Choroid plexus epithelial cell (primary cell): ENCODE measurements around the gene HES4.
"Not testable (repeated sequence)": the region's sequence is repeated elsewhere in the genome, so short reads cannot be mapped to it uniquely, and the experiment has no call there.

Experiments used
- DNase-seq: peaks from one replicate; pipeline ENCODE4 v3.0.0-alpha.2; 2010; ENCODE audit warnings: low read depth
- H3K4me3 ChIP-seq: 2 replicates; pipeline ENCODE4 v1.5.1; 2011; ENCODE audit warnings: low read depth, mild to moderate bottlenecking, control low read depth, low read length, moderate library complexity
- TF ChIP-seq, protein P1 (sequence below): conservative IDR thresholded peaks from 2 replicates; pipeline ENCODE4 v1.5.1; 2011; ENCODE audit warnings: low read depth, mild to moderate bottlenecking, control low read depth, inconsistent platforms, low read length, moderate library complexity

HES4 gene

DNA sequence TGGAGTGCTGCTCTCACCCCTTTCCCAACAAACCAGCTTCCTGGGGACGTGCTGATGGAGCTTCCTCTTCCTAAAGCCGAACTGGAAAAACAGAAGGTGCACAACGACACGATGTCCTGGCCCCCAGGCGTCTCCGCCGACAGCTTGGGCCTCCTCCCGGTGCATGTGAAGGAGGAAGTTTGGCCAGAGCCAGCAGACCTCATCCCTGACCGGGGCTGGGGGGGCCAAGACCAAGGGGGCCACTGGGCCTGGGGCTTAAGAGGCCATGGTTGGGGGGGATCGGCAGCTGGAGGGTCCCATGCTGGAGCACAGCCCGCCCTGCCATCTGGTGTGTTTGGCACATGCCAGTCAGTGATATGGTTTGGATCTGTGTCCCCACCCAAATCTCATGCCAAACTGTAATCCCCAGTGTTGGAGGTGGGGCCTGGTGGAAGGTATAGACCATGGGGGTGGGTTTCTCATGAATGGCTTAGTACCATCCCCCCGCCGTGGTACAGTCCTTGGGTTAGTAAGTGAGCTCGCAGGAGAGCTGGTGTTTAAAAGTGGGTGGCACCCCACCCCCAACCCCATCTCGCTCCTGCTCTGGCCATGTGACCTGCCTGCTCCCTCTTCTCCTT, 6.4 kb downstream of the HES4 start:
- TF ChIP-seq, protein P1, sequence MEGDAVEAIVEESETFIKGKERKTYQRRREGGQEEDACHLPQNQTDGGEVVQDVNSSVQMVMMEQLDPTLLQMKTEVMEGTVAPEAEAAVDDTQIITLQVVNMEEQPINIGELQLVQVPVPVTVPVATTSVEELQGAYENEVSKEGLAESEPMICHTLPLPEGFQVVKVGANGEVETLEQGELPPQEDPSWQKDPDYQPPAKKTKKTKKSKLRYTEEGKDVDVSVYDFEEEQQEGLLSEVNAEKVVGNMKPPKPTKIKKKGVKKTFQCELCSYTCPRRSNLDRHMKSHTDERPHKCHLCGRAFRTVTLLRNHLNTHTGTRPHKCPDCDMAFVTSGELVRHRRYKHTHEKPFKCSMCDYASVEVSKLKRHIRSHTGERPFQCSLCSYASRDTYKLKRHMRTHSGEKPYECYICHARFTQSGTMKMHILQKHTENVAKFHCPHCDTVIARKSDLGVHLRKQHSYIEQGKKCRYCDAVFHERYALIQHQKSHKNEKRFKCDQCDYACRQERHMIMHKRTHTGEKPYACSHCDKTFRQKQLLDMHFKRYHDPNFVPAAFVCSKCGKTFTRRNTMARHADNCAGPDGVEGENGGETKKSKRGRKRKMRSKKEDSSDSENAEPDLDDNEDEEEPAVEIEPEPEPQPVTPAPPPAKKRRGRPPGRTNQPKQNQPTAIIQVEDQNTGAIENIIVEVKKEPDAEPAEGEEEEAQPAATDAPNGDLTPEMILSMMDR, result no peak
- H3K4me3 ChIP-seq, result no peak overlapping the region
- no peak for DNase-seq

DNA sequence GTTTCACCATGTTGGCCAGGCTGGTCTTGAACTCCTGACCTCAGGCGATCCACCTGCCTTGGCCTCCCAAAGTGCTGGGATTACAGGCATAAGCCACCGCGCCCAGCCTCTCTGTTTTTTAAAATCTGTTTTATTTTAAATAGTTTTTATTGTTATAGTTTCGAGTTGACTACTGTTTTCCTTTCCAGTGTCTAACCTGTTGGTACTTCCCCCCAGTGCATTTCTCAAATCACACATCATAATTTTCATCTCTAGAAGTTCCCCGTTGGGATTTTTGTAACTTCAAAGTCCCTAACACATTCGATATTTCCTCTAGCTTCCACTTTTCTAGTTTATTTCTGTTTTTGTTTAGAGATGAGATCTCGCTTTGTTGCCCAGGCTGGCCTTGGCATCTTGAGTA, 7.5 kb downstream of the HES4 start:
- no peak for DNase-seq
- no peak overlapping the region for H3K4me3 ChIP-seq
- TF ChIP-seq, protein P1, result no peak

DNA sequence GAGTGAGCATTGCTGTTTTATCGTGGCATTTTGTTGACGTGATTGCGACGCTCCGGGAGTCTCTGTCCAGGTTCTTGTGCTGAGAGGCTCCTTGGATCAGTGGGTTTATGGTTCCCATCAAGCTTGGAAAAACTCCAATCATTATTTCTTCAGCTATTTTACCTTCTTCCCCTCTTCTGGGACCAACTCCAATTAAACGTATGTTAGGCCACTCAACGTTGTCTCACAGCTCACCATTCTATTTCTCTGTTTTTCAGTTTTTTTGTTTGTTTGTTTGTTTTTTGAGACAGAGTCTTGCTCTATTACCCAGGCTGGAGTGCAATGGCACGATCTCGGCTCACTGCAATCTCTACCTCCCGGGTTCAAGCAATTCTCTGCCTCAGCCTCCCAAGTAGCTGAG, 8.0 kb downstream of the HES4 start:
- TF ChIP-seq, protein P1, result no peak
- DNase-seq, result no peak
- no peak overlapping the region for H3K4me3 ChIP-seq

DNA sequence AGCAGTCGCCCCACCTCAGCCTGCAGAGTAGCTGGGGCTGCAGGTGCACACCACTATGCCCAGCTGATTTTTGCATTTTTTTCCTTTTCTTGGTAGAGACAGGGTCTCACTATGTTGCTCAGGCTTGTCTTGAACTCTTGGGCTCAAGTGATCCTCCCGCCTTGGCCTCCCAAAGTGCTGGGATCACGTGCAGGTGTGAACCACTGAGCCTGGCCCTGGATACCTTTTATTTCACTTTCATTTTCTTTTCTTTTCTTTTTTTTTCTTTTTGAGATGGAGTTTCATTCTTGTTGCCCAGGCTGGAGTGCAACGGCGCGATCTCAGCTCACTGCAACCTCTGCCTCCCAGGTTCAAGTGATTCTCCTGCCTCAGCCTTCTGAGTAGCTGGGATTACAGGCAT, 8.6 kb downstream of the HES4 start:
- H3K4me3 ChIP-seq, DNase-seq: not testable (repeated sequence)

DNA sequence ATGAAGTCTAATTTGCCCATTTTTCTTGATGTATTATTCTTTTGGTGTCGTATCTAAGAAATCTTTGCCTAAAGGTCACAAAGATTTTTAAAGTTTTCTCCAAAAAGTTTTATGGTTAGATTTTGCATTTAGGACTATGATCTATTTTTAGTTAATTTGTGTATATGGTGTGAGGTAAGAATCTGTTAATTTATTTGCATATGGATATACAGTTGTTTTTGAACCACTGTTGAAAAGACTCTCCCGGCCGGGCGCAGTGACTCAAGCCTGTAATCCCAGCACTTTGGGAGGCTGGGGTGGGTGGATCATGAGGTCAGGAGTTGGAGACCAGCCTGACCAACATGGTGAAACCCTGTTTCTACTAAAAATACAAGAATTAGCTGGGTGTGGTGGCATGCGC, 11.8 kb downstream of the HES4 start:
- DNase-seq, H3K4me3 ChIP-seq: not testable (repeated sequence)

DNA sequence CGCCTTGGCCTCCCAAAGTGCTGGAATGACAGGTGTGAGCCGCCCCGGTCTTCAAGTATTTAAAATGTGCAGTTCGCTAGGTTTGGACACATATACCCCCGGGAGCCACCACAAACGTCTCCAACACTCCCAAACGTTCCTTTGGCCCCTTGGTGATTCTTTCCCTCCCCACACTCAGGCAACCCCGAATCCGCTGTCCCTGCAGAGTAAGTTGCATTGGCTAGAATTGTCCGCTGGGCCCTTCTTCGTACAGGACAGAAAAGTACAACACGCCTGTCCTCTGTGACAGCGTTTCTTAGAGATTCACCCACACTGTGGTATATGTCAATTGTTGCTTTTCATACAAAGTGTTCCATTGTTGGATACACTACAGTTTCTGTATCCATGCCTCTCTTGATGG, 14.8 kb downstream of the HES4 start:
- no peak overlapping the region for H3K4me3 ChIP-seq
- TF ChIP-seq, protein P1, result no peak
- no peak for DNase-seq

DNA sequence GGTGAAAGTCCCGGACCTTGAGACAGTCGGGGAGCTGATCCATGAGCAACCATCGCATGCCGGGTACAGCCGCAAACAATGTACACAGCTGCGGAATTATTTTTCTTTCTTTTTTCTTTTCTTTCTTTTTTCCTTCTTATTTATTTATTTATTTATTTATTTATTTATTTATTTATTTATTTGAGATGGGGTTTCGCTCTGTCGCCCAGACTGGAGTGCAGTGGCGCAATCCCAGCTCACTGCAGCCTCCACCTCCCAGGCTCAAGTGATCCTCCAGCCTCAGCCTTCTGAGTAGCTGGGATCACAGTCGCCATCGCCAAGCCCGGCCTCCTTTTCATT, 15.5 kb downstream of the HES4 start:
- DNase-seq, result no peak
- TF ChIP-seq, protein P1, result no peak
- peak overlapping the region; percentile 26 for H3K4me3 ChIP-seq

DNA sequence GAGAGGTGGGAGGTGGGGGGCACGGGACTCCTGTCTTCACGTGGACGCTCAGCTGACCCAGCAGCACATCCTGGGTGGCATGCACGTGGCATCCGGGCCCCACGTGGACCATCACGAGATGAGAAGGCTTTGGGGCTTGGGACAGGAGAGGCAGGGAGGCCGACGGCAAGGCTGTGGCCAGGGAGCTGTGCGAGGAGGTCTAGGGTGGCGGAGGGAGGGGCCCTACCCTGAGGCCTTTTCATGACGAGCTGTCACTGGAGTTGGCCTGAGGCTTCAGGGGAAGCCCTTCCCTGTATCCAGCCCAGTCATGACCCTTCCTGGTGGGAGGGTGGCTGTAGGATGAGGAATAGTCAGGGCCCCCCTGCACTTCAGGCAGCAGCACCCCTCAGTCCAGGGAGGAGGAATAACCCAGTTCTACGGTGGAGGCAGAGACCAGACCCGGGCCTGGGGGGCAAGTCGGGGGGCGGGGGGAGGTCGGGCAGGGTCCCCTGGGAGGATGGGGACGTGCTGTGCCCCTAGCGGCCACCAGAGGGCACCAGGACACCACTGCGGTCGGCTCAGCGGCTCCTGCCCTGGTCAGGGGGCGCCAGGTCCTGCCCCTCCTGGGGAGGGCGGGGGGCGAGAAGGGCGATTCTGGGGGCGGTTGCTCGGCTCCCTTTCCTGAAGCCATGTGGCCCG, 16.0 kb downstream of the HES4 start:
- DNase-seq, result no peak
- peak overlapping the region; percentile 26 for H3K4me3 ChIP-seq
- TF ChIP-seq, protein P1, result peak; percentile 80
